SK-N-SH treated with all-trans-retinoic acid at 6 μM for 48 hours (cell line): ENCODE data around the gene TMEM131.

Experiments
- ARNTL ChIP-seq: fragments of 450-650 bp; formaldehyde crosslinking; IDR thresholded peaks from 2 replicates; pipeline ENCODE4 v1.5.0; 2020; ENCODE audit warnings: low read depth, mild to moderate bottlenecking, moderate library complexity, borderline replicate concordance
- CSDC2 ChIP-seq: fragments of 250-450 bp; sonication (Bioruptor Pico); IDR thresholded peaks from 2 replicates; pipeline ENCODE4 v1.5.0; 2020; ENCODE audit warnings: mild to moderate bottlenecking, moderate library complexity
- PPARA ChIP-seq: fragments of 250-450 bp; sonication (Bioruptor Pico); IDR thresholded peaks from 2 replicates; pipeline ENCODE4 v1.5.0; 2020; ENCODE audit warnings: mild to moderate bottlenecking, borderline replicate concordance
- RARB ChIP-seq: fragments of 250-450 bp; sonication (Bioruptor Pico); IDR thresholded peaks from 2 replicates; pipeline ENCODE4 v1.8.0; 2021; ENCODE audit warnings: mild to moderate bottlenecking, moderate library complexity
- SNAI2 ChIP-seq: fragments of 250-450 bp; sonication (Bioruptor Pico); IDR thresholded peaks from 2 replicates; pipeline ENCODE4 v1.5.0; 2020; ENCODE audit warnings: mild to moderate bottlenecking, moderate library complexity
- ZFP3 ChIP-seq: fragments of 250-450 bp; sonication (Bioruptor Pico); IDR thresholded peaks from 2 replicates; pipeline ENCODE4 v1.5.0; 2020; ENCODE audit warnings: mild to moderate bottlenecking, moderate library complexity
- ZFP30 ChIP-seq: fragments of 450-650 bp; formaldehyde crosslinking; IDR thresholded peaks from 2 replicates; pipeline ENCODE4 v1.5.0; 2022; ENCODE audit warnings: mild to moderate bottlenecking, moderate library complexity
- ZNF565 ChIP-seq: fragments of 450-650 bp; formaldehyde crosslinking; conservative IDR thresholded peaks from 2 replicates; pipeline ENCODE4 v1.5.0; 2020; ENCODE audit warnings: low read depth, mild to moderate bottlenecking, moderate library complexity
- TF ChIP-seq, protein P1 (sequence below): fragments of 250-450 bp; sonication (Bioruptor Pico); IDR thresholded peaks from 2 replicates; pipeline ENCODE4 v1.5.1; 2020; ENCODE audit warnings: low read depth, mild to moderate bottlenecking, moderate library complexity
- TF ChIP-seq, protein P2 (sequence below): fragments of 250-450 bp; sonication (Bioruptor Pico); IDR thresholded peaks from 2 replicates; pipeline ENCODE4 v1.8.0; 2020; ENCODE audit warnings: mild to moderate bottlenecking, moderate library complexity, borderline replicate concordance

DNA sequence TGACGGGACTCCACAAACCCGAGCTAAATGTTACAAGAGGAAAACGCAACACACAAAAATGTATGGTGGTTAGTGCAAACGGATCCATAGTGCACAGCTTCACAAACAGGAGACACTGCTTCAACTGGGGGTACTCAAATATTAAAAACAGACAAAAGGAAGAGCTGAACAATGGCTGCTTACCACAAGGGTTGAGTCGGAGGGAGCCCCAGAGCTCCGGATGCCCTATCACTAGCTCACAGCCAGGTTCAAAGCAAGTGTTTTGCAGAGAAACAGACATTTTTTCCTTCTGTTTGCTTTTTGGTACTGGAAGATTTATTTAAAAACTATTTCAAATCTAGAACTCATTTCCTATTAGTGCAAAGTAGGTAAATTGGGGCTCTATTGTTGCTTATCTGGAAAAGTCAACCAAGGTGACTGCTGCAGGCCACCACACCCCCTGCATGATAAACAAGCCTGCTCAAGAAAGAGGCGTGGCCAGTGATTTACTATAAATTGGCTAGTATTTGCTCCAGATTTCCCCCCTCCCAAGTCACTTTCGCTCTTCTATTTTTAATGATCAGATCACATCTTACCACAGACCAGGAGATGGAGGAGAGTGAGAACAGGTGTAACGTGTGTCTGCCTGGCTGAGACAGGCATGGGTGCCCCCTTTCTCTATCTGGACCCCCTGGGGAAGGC is 235.9 kb downstream of the TMEM131 start:
- TF ChIP-seq ZFP30 (CRISPR knock-in tag) (no peak), RARB (CRISPR knock-in tag) (no peak), ZFP3 (CRISPR knock-in tag) (no peak), PPARA (CRISPR knock-in tag) (no peak), CSDC2 (CRISPR knock-in tag) (no peak), ARNTL (CRISPR knock-in tag) (no peak), ZNF565 (CRISPR knock-in tag) (no peak), SNAI2 (CRISPR knock-in tag) (no peak)
- TF ChIP-seq, protein P1, sequence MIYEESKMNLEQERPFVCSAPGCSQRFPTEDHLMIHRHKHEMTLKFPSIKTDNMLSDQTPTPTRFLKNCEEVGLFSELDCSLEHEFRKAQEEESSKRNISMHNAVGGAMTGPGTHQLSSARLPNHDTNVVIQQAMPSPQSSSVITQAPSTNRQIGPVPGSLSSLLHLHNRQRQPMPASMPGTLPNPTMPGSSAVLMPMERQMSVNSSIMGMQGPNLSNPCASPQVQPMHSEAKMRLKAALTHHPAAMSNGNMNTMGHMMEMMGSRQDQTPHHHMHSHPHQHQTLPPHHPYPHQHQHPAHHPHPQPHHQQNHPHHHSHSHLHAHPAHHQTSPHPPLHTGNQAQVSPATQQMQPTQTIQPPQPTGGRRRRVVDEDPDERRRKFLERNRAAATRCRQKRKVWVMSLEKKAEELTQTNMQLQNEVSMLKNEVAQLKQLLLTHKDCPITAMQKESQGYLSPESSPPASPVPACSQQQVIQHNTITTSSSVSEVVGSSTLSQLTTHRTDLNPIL: no peak
- TF ChIP-seq, protein P2, sequence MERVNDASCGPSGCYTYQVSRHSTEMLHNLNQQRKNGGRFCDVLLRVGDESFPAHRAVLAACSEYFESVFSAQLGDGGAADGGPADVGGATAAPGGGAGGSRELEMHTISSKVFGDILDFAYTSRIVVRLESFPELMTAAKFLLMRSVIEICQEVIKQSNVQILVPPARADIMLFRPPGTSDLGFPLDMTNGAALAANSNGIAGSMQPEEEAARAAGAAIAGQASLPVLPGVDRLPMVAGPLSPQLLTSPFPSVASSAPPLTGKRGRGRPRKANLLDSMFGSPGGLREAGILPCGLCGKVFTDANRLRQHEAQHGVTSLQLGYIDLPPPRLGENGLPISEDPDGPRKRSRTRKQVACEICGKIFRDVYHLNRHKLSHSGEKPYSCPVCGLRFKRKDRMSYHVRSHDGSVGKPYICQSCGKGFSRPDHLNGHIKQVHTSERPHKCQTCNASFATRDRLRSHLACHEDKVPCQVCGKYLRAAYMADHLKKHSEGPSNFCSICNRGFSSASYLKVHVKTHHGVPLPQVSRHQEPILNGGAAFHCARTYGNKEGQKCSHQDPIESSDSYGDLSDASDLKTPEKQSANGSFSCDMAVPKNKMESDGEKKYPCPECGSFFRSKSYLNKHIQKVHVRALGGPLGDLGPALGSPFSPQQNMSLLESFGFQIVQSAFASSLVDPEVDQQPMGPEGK (CRISPR knock-in tag): no peak
